Activated B cell treated with CpG ODN at 0.5 μM for 24 hours (primary cell): Measurements from ENCODE around the gene S100A6. TPM values are rescaled to one million over a fixed set of nuclear protein-coding genes. Genes with fewer than 3 reads are reported as not detected.

Experiments
- ATAC-seq: fragments of 200-7000 bp; cut with Tn5 transposase; one replicate; pipeline ENCODE4 v1.10.0; 2021; ENCODE audit warnings: low read depth, mild to moderate bottlenecking, moderate library complexity
- CTCF ChIA-PET: fragments of 350-600 bp; sonication (Branson Sonifier 250); formaldehyde crosslinking; loops from one replicate; lab custom pipeline; 2021; ENCODE audit warnings: antibody characterized with exemption; lab: Charles Lee
- POLR2A ChIA-PET: fragments of 350-600 bp; sonication (Branson Sonifier 250); formaldehyde crosslinking; loops from one replicate; lab custom pipeline; 2021; ENCODE audit warnings: antibody characterized with exemption; lab: Charles Lee
- DNase-seq: peaks from one replicate; pipeline ENCODE4 v3.0.0; 2022
- H3K27ac Mint-ChIP-seq: one replicate; pipeline ENCODE4 v1.8.0; 2020; ENCODE audit warnings: mixed read lengths
- H3K27me3 Mint-ChIP-seq: one replicate; pipeline ENCODE4 v1.8.0; 2021; ENCODE audit warnings: mixed read lengths
- H3K36me3 Mint-ChIP-seq: one replicate; pipeline ENCODE4 v1.8.0; 2021; ENCODE audit warnings: low read depth, mixed read lengths
- H3K4me1 Mint-ChIP-seq: one replicate; pipeline ENCODE4 v1.8.0; 2021; ENCODE audit warnings: mixed read lengths
- H3K4me3 Mint-ChIP-seq: one replicate; pipeline ENCODE4 v1.8.0; 2020; ENCODE audit warnings: mild to moderate bottlenecking, mixed read lengths
- H3K9me3 Mint-ChIP-seq: one replicate; pipeline ENCODE4 v1.8.0; 2020; ENCODE audit warnings: mixed read lengths
- intact Hi-C: fragments of 100-400 bp; cut with micrococcal nuclease; formaldehyde crosslinking; loops from one replicate; pipeline ENCODE4 v1.15.1; 2024
- total RNA-seq: library from RNA; stranded (reverse); gene quantifications from 2 replicates; pipeline ENCODE4 v1.2.3, GENCODE V29; 2022
- TF ChIP-seq, protein P1 (sequence below): fragments of 200-600 bp; IDR thresholded peaks from one replicate; pipeline ENCODE4 v1.8.0; 2022; ENCODE audit warnings: antibody characterized with exemption, mild to moderate bottlenecking

The S100A6 gene
- total RNA-seq, 1 donor from 2014 or later, result 166 TPM

DNA sequence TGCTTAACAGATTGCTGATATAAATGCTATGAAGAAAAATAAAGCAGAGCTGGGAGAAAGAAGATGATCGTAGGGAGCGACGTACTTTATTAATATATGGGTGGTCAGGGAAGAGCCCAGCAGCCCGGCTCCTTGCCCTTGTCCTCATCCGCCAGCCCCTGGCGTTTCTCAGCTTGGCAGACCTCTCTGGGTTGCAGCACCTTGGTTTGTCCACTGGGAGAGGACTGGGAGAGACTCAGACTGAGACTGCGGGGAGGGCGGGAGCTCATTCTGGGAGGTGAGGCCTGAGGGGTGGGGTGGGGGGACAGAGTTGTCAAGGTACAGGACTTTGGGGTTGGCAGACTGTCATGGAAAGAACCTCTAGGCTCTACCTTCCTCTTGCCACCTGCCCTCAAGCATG is 16.5 kb upstream of the S100A6 start:
- H3K27me3 Mint-ChIP-seq, result peaks cover 5% of the 10 kb centered on the region
- CTCF ChIA-PET, result interaction anchor here (0.6 kb wide), 1 partner anchor 41 kb away, joined by 3 read pairs; no protein-coding TSS in a partner anchor
- H3K4me1 Mint-ChIP-seq, result peaks cover 4% of the 10 kb centered on the region
- ATAC-seq (no peak), DNase-seq (no peak)
- H3K27ac Mint-ChIP-seq, result no peak overlapping the region
- H3K36me3 Mint-ChIP-seq, result no peaks in the 10 kb centered on the region
- H3K9me3 Mint-ChIP-seq, result no peaks in the 10 kb centered on the region
- intact Hi-C loops, result no loop called here
- TF ChIP-seq, protein P1, sequence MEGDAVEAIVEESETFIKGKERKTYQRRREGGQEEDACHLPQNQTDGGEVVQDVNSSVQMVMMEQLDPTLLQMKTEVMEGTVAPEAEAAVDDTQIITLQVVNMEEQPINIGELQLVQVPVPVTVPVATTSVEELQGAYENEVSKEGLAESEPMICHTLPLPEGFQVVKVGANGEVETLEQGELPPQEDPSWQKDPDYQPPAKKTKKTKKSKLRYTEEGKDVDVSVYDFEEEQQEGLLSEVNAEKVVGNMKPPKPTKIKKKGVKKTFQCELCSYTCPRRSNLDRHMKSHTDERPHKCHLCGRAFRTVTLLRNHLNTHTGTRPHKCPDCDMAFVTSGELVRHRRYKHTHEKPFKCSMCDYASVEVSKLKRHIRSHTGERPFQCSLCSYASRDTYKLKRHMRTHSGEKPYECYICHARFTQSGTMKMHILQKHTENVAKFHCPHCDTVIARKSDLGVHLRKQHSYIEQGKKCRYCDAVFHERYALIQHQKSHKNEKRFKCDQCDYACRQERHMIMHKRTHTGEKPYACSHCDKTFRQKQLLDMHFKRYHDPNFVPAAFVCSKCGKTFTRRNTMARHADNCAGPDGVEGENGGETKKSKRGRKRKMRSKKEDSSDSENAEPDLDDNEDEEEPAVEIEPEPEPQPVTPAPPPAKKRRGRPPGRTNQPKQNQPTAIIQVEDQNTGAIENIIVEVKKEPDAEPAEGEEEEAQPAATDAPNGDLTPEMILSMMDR, result no peak
- H3K4me3 Mint-ChIP-seq, result no peak overlapping the region
- POLR2A ChIA-PET, result interaction anchor here (0.8 to 1.5 kb wide), 4 partner anchors 11 to 81 kb away, joined by 3 to 5 read pairs (median 4); partner anchors contain the start of genes CHTOP, S100A2 and S100A5

DNA sequence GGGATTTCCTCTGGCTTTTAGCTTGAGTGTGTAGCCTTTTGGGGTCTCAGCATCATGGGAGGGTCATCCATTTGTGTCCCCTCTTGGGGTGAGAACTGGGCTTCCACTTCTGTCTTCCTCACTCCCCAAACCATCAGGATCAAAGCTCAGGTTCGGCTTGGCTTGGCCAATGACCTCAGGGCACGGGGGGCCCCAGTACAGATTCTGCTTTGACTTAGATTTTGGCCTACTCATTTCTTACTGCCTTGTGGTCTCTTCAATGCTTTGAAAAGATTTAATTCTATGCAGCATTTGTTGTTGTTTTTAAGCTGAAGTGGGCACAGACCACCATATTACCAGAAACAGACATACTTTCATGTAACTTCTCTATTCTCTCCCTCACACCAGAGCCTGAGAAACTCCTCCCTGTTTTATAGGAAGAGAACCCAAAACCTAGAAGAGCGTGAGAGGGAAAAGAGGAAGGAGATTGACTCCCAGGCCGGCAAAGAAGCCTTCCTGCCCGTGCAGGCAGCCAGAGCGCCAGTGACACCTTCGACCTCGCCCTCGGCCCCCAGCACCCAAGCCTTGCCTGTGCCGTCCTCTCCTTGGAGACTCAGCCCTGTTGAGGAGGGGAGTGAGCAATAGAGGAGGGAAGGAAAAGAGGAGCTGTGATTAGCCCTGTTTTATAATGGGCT is 15.2 kb upstream of the S100A6 start:
- H3K27ac Mint-ChIP-seq, result peak overlapping the region; percentile 14
- no peak overlapping the region for H3K4me3 Mint-ChIP-seq
- no peak for ATAC-seq
- CTCF ChIA-PET, result interaction anchor here (1.0 kb wide), 1 partner anchor 17 kb away, joined by 3 read pairs; no protein-coding TSS in a partner anchor
- peaks cover 5% of the 10 kb centered on the region for H3K27me3 Mint-ChIP-seq
- DNase-seq, result no peak
- no peaks in the 10 kb centered on the region for H3K9me3 Mint-ChIP-seq
- intact Hi-C loops, result no loop called here
- TF ChIP-seq, protein P1, result no peak
- H3K36me3 Mint-ChIP-seq, result no peaks in the 10 kb centered on the region
- POLR2A ChIA-PET, result interaction anchor here (0.6 to 1.5 kb wide), 5 partner anchors 10 to 124 kb away, joined by 3 to 5 read pairs (median 4); partner anchors contain the start of genes CHTOP and S100A5
- peaks cover 12% of the 10 kb centered on the region for H3K4me1 Mint-ChIP-seq

DNA sequence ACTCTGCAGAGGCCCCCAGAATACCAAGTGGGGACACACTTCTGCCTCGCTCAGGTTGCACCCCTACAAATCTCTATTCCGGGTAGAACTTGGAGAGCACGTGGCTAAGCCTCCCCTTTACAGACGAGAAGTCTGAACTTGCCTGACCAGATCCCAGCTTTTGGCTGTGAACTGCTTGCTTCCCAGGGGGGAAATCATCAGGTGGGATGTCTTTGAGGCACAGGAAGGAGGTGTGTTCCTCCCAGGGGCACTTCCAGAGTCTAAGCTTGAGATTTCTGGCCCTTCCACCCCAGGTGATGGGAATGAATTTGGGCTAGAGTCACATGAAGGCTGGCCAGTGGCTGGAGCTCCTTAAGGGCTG is 14.6 kb upstream of the S100A6 start:
- Mint-ChIP-seq H3K9me3 (no peaks in the 10 kb centered on the region), H3K4me3 (no peak overlapping the region), H3K36me3 (peaks cover 2% of the 10 kb centered on the region), H3K27ac (peak overlapping the region; percentile 14), H3K27me3 (peaks cover 5% of the 10 kb centered on the region), H3K4me1 (peaks cover 18% of the 10 kb centered on the region)
- intact Hi-C loops, result no loop called here
- ATAC-seq, result no peak
- TF ChIP-seq, protein P1, result no peak
- no peak for DNase-seq
- ChIA-PET CTCF (no interaction called here), POLR2A (interaction anchor here (1.2 to 1.4 kb wide), 2 partner anchors 9 to 11 kb away, joined by 3 to 4 read pairs; partner anchors contain the start of gene S100A5)

DNA sequence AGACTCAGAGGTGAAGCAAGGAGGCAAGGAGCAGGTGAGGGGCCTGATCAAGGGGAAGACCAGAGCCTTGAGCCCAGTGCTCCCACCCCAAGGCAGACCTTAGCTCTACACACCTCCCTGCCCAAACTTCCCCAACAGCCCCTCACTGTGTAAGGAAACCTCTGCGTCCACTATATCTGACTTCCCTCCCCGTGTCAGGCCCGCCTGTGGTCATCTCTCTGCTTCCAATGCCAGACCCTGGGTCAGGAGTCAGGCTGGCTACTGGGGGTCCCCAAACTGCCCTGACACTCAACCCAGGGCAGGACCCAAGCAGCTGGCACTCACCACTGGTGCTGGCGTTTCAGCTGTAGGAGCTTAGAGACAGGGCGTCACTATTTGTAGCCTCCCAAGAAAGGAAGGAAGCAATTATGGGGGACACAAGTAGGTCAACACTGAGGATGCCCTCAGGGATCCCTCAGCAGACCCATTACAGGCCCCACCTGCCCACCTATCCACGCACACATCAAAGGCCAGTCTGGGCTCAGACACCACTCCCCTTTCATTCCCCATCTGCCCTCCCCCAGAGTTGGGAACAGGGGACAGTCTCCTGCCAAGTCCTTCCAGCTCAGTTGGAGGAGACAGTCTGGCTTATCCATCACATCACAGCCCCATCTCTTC is 14.1 kb upstream of the S100A6 start:
- no peak for ATAC-seq
- no peak for DNase-seq
- intact Hi-C loops, result no loop called here
- TF ChIP-seq, protein P1, result no peak
- H3K9me3 Mint-ChIP-seq, result no peaks in the 10 kb centered on the region
- H3K27ac Mint-ChIP-seq, result peak overlapping the region; percentile 14
- POLR2A ChIA-PET, result interaction anchor here (1.2 kb wide), 1 partner anchor 11 kb away, joined by 3 read pairs; no protein-coding TSS in a partner anchor
- peaks cover 23% of the 10 kb centered on the region for H3K4me1 Mint-ChIP-seq
- CTCF ChIA-PET, result no interaction called here
- no peak overlapping the region for H3K4me3 Mint-ChIP-seq
- peaks cover 5% of the 10 kb centered on the region for H3K36me3 Mint-ChIP-seq
- H3K27me3 Mint-ChIP-seq, result peaks cover 5% of the 10 kb centered on the region
